ENCODE data around the gene HLA-DOA.

The HLA-DOA gene

DNA sequence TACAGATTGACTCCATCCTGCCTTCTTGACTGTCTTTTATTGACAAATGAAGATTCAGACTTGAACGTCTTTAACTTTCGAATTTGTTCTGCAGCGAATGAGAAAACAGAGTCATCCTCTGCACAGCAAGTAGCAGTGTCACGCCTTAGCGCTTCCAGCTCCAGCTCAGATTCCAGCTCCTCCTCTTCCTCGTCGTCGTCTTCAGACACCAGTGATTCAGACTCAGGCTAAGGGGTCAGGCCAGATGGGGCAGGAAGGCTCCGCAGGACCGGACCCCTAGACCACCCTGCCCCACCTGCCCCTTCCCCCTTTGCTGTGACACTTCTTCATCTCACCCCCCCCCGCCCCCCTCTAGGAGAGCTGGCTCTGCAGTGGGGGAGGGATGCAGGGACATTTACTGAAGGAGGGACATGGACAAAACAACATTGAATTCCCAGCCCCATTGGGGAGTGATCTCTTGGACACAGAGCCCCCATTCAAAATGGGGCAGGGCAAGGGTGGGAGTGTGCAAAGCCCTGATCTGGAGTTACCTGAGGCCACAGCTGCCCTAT, 28.8 kb downstream of the HLA-DOA start:
- in situ Hi-C loops (cut with MboI; ENCODE audit: low sequenced_read_pairs), result no loop called here

DNA sequence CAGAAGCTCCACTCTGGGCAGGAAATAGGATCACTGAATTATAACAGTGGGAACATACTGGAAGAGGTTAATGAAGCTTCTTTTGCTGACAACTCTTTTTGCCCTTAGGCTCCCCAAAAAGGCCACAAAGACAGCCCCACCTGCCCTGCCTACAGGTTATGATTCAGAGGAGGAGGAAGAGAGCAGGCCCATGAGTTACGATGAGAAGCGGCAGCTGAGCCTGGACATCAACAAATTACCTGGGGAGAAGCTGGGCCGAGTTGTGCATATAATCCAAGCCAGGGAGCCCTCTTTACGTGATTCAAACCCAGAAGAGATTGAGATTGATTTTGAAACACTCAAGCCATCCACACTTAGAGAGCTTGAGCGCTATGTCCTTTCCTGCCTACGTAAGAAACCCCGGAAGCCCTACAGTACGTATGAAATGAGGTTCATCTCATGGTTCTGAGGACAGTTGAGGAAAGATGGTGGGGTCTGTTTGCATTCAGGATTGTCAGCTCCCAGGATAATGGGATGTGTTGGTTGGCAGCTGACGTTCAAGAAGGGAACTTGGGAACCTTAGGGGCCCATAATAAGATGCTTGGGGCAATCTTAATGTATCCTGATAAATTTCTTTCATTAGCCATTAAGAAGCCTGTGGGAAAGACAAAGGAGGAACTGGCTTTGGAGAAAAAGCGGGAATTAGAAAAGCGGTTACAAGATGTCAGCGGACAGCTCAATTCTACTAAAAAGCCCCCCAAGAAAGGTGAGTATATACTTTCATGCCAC, 29.5 kb downstream of the HLA-DOA start:
- in situ Hi-C loops (cut with MboI; ENCODE audit: low sequenced_read_pairs), result no loop called here

DNA sequence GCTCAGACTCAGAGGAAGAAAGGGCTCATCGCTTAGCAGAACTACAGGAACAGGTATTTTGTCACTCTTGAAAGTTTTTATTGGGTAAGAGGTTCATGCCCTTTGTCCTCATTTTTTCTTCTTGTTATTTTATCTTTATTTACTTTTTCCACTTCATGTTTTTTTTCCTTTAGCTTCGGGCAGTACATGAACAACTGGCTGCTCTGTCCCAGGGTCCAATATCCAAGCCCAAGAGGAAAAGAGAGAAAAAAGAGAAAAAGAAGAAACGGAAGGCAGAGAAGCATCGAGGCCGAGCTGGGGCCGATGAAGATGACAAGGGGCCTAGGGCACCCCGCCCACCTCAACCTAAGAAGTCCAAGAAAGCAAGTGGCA, 31.5 kb downstream of the HLA-DOA start:
- in situ Hi-C loops (cut with MboI; ENCODE audit: low sequenced_read_pairs), result no loop called here

DNA sequence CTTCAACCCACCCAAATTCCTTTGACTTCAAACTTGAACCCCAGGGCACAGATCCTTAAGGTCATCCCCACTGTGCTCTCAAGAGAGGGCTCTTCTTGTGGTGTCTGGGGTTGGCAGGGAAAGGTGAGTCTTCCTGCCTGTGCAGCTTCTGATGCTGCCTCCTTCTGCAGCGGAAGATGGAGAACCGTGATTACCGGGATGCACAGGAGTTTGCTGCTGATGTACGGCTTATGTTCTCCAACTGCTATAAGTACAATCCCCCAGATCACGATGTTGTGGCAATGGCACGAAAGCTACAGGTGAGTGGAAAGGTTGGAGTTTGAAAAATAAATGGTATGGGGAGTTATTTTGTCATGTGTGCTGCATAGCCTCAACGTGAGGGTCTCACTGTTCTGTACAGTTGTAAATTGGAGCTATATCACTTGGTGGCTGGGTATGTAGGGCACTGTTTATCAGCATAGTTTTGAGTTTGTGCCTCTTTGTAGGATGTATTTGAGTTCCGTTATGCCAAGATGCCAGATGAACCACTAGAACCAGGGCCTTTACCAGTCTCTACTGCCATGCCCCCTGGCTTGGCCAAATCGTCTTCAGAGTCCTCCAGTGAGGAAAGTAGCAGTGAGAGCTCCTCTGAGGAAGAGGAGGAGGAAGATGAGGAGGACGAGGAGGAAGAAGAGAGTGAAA, 32.0 kb downstream of the HLA-DOA start:
- in situ Hi-C loops (cut with MboI; ENCODE audit: low sequenced_read_pairs), result no loop called here

DNA sequence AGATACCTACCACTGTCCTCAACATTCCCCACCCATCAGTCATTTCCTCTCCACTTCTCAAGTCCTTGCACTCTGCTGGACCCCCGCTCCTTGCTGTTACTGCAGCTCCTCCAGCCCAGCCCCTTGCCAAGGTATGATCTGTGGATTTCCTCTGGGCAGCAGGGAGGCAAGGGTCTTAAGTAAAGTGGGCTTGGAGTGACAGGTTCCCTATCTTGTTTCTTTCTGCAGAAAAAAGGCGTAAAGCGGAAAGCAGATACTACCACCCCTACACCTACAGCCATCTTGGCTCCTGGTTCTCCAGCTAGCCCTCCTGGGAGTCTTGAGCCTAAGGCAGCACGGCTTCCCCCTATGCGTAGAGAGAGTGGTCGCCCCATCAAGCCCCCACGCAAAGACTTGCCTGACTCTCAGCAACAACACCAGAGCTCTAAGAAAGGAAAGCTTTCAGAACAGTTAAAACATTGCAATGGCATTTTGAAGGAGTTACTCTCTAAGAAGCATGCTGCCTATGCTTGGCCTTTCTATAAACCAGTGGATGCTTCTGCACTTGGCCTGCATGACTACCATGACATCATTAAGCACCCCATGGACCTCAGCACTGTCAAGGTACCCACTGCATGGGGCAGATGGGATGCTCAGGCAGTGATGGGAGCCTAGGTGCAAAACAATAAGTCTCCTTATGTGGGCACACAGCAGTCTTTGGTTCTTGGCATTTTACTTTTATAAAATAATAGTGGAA, 32.9 kb downstream of the HLA-DOA start:
- in situ Hi-C loops (cut with MboI; ENCODE audit: low sequenced_read_pairs), result no loop called here

DNA sequence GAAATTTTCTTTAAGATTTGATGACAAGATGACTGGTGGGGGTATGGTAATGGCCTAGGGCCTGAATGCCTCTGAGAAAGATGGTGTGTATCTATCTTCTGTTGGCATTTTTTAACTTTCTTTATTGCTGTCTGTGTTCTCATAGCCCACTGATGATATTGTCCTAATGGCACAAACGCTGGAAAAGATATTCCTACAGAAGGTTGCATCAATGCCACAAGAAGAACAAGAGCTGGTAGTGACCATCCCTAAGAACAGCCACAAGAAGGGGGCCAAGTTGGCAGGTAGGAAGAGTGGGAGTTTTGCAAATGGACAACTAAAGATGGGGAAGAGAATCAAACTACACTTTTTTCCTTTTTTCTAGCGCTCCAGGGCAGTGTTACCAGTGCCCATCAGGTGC, 33.5 kb downstream of the HLA-DOA start:
- in situ Hi-C loops (cut with MboI; ENCODE audit: low sequenced_read_pairs), result no loop called here

DNA sequence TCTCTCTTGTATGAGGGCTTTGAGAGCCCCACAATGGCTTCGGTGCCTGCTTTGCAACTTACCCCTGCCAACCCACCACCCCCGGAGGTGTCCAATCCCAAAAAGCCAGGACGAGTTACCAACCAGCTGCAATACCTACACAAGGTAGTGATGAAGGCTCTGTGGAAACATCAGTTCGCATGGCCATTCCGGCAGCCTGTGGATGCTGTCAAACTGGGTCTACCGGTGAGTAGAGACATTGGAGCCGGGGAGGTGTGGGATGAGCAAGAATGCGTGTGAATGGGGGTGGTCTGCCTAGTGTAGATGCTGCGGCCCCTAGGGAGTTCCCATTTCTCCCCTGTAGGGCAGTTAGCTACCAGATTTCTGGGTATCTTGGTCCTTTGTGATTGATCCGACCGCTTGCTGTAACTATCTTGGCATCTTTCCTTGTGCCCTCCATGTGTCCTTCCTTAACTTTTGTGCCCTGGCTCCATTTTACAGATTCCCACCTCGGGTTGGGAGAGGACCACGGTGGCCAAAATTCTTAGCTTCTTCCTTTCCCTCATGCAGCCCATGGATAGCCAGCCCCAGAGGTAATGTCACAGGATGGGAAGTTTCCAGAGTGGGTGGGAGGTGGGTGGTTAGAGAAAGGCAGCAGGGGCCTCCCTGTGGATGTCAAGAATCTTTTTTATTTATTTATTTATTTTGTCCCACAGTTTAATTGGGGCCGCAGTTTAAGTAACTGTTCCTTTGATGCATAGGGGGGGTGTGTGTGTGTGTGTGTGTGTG, 34.7 kb downstream of the HLA-DOA start:
- in situ Hi-C loops (cut with MboI; ENCODE audit: low sequenced_read_pairs), result no loop called here

DNA sequence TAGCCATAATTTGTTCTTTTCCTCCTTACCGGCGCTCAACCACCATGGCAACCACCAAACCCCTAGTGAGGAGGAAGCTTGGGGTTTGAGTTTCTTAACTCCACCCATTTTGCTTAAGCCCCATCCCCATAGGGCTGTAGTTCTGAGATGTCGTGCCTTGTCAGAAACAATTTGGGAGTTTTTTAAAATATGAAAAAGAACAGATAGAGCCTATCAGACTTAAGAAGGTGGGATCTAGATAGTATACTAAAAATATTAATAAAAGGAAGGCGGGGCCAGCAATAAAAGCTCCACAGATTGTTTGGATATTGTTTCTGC, 35.4 kb downstream of the HLA-DOA start:
- in situ Hi-C loops (cut with MboI; ENCODE audit: low sequenced_read_pairs), result no loop called here

DNA sequence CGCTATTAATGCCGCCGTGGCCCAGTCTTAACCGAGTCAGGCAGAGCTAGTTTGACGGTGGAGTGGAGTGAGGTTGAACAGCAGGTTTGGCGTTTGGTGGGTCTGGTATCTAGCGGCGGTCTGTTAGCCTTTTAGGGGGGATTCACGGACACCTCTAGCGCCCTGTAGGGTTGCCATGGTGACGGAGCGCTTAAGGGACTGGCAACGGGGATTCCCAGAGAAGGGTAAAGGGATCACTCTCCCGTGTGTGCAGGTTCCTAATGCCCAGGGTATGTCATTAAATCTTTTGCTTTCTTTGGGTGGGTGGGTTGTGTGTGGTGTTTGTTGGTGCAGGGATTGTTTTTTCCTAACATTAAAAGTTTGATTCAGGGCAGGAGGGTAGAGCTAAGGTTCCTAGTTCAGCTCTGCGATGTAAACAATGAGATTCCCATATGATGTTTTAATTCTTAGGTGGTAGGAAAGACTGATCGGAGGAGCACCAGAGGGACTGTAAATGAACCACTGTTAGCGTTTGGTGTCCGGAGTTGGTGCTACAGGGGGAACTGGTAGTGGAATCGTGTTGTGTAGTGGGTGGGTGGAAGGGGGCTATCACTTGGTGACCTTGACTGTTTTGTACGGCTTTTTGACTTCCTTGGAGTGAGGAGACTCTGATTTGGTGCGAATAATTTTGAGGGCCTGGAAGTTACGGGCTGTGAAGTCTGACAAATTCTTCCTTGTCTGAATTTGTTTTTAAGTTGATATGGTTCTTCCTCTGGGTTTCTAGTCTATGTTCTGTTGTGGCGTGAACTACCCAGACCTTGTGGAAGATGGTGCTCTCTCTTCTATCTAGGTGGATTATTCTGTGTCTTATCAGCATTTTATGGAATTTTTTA, 36.0 kb downstream of the HLA-DOA start:
- in situ Hi-C loops (cut with MboI; ENCODE audit: low sequenced_read_pairs), result no loop called here

DNA sequence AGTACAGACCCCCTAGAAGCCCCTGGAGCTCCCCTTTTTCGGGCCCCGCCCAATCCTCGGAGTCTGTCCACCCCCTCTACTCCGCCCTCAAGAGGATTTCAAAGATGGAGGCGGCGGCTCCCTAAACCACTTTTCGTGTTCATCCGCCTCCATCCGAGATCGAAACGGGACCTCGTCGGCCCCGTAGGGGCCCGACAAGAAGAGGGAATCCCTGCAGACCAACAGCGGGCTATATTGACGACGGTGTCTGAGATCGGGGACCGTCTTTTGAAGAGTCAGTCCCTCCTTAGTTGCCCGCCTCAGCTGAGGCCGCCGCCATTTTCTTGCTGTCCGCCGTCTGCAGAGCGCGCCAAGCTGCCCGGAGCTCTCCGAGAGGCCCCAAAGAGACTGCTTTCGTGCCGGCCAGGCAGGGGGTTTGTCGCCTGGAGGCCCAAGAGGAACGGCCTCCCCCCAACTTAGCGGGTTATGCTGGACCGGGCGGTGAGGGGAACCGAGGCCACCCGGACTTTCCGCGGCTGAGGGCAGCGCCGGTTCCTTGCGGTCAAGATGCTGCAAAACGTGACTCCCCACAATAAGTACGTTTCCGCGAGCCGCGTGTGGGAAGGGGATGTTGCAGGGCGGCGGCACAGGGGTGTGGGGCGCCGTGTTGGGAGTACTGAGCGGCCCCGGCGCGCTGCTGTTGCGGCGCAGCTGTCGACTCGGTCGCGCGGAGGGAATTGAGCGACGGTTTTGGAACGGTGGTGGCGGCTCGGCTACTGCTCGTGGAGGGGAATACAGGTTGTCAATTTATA, 36.8 kb downstream of the HLA-DOA start:
- in situ Hi-C loops (cut with MboI; ENCODE audit: low sequenced_read_pairs), result no loop called here

DNA sequence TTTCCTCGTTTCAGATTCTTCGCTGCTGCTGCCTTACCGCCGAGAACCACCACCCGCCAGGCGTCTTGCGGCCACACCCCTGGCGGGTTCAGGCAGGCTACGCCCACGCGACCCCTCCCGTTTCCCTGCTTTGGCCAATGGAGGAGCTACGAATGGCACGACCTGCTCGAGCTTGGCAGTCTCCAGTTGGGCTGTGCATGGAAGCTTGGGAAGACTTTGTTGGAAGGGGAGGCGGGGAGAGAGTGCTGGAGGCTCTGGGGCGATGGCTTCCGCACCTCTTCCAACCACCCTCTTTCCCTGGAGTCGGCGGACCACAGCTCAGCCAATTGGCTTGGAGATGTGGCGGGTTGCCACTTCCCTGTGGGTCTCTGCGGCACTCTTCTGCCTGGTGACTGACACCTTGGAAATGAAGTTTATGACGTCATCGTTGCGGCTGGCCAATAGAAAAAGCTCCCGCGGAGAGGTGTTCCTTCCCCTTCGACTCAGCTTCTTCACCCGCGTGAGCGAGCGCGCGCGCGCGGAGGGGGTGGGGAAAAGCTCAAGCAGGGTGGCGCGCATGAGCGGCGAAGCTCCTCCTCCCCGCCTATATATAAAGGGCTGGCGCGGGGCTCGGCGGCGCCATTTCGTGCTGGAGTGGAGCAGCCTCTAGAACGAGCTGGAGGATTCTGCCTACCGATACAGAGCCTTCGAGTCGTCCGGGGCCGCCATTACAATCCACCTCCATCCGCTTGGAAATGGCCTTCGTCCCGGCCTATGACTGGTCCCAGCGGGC, 37.6 kb downstream of the HLA-DOA start:
- in situ Hi-C loops (cut with MboI; ENCODE audit: low sequenced_read_pairs), result no loop called here

DNA sequence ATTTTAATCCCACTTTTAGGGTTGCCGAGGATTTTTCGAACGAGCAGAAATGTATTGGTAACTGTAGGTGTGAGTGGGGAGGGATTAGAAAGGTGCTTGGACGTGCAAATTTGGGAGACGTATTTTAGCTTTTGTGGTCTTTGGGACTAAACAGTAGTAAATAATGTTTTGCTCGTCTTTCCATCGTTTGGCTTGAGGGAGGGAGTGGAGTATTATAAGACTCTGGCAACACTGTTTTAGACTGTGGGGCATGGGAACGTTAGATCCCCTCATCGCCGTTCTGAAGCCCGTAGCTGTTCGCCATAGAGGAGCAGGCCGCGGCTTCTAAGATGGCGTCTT, 38.2 kb downstream of the HLA-DOA start:
- in situ Hi-C loops (cut with MboI; ENCODE audit: low sequenced_read_pairs), result no loop called here

DNA sequence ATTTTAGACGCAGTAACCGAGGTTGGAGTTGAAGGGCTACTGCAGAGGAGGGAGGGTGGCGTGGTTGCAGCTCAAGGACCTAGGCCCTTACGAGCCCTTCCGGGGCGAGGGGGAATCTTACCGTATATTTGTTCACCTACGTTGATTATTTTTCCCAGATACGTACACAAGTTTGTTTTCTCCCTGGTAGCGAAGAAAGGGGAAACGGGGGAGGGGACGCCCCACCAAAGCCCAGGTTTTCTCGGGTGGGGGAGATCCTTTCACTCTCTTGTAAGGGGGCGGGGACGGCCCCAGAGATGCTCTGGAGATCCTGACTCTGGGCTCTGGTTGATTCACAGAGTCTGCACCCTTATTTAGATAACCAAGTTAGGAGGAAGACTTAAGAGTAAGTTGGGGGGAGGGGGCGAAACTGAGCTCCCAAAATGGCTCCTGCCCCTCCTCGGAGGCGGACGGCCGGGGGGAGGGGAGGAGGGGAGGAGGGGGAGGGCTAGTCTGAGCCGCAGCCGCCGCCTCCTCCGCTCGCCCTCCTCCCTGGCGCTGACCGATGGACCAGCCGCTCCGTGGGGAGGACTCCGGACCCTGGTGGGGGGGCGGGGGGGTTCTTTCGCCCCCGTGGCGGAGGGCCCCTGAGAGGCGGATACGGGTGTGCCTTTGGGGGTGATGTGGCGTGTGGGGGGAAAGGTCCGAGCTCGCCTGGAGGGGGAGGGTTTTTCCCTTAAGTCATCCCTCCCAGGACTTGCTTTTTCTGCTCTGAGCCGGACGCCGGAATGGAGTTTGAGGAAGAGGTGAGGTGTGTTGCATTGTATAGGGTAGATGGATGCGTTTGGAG, 38.8 kb downstream of the HLA-DOA start:
- in situ Hi-C loops (cut with MboI; ENCODE audit: low sequenced_read_pairs), result no loop called here

DNA sequence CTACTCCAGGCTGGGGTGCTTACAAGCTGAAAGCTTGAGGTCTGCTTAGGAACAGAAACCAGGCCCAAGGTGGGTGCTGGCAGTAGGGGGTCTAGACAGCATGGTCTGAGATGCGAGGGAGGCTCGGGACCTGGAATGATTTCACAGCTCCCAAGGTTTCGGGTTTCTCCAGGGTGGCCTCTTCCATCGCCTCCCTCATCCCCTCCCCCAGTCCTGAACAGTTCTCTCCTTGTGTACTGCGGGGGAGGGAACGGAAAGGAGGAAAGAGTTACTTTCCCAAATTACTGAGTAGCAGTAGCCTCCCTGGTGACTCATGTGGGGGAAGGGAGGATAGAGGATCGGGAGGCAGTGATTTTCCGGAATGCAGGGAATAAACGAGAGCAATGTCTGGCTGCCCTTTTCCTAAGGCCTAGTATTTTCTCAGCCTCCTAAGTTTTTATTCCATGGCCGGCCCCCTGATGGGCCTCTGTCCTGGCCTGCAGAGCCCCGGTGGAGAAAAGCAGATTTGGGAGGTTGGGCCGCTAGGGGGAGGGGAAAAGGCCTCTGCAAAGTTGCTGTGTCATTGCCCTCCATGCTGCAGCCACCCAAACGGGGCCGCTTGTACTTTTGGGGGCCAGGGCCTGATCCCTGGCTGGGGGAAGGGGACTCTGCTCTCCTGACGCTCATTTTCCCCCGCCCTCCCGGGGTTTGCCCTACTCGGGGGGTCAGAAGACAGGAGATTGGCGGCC, 39.5 kb downstream of the HLA-DOA start:
- in situ Hi-C loops (cut with MboI; ENCODE audit: low sequenced_read_pairs), result no loop called here

DNA sequence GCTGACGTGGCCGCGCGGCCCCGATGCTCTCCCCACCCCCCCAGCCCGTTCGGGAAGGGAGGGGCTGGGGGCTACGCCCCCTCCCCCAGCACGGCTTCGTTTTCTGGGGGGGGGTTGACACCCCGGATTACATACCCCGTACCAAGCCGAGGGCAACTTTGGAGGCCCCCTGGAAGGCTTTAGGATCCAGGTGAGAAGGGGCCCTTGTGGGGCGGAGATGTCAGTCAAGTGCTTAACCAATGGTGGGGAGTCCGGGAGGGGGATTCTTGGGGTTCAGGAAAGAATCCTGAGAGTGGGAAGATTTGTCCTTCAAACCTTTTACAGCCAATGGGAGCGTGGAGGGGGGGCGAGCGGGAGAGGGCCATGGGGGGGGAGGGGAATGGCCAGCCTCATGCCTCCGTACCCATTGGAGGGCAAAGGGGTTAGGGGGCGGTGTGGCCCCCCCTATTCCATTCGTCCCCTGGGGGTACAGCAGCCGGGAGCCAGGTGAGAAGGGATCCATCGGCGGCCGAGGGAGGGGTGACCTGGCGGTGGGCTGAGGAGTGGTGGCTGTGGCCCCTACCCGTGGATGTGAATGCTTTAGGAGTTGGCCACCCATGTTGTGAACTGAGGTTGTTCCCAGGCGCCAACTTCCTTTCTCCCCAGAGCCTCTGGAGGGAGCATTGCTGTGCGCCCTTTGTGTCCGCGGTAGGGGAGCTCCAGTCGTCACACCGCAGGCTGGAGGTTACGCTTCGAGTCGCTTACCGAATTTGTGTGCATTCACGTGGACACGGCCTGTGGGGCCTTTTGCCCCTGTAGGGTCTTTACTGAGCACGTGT, 40.3 kb downstream of the HLA-DOA start:
- in situ Hi-C loops (cut with MboI; ENCODE audit: low sequenced_read_pairs), result no loop called here

DNA sequence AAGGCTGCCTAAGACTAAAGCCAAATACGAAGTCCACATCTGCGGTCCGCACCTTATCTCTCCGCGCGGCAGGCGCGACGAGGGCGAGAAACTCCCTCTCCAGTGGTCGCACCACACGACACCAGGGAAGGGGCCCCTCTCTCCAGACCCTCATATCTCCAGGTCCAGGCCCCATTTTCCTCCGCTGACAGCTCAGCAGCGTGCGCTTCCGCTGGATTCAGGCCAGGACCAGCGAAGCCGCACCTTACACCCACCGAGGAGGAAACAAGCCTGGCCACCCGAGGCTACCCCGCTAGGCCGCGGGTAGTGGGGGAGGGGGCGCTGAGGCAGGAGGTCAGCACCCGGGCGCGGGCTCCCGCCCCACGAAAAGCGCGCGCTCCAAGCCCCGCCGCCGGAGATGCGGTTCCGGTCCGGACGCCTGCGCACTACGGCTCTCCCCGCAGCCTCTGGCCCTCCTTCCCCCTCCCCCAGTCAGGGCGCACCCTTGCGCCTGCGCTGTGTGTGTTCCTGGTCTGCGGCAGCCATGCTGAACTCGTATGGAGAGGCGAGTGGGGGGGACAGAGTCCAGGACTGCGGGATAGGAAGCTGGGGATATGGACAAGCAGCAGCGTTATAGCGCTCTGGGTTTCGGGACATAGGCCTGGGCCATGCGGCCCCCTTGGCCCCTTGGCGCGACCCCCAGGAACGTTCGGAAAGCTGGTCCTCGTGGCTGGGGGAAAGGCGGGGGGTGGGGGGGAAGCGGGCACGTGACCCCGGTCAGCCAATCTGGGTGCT, 41.1 kb downstream of the HLA-DOA start, which contains the start of gene BRD2:
Gene BRD2 (plus strand): TSS at position 502 of the 774 bp plus-strand sequence. CDS start 4,305 bp downstream, outside the sequence.
- in situ Hi-C loops (cut with MboI; ENCODE audit: low sequenced_read_pairs), result no loop called here

Data from hTERT RPE-1 (cell line).